Smooth muscle cell (in vitro differentiated cells): ENCODE measurements around the gene EPS8L1. TPM values are rescaled to one million over a fixed set of nuclear protein-coding genes. Genes with fewer than 3 reads are reported as not detected.

ENCODE experiments used
- DNase-seq: peaks from one replicate; lab custom pipeline; 2025; ENCODE audit not compliant: unreplicated experiment; lab: John Stamatoyannopoulos, UW
- H2AFZ ChIP-seq: fragments of 200-600 bp; sonication (generic); 2 replicates; pipeline ENCODE4 v1.6.0; 2016; ENCODE audit warnings: antibody characterized with exemption, low read depth, mild to moderate bottlenecking
- H3F3A ChIP-seq: fragments of 200-600 bp; sonication (generic); 2 replicates; pipeline ENCODE4 v1.6.0; 2017; ENCODE audit warnings: antibody characterized with exemption, low read depth
- H3K27ac ChIP-seq: fragments of 200-600 bp; sonication (generic); 2 replicates; pipeline ENCODE4 v1.5.1; 2016; ENCODE audit warnings: low read depth, mild to moderate bottlenecking
- H3K27me3 ChIP-seq: fragments of 200-600 bp; sonication (generic); 2 replicates; pipeline ENCODE4 v1.6.1; 2016; ENCODE audit warnings: low read depth, mild to moderate bottlenecking
- H3K36me3 ChIP-seq: fragments of 200-600 bp; sonication (generic); 2 replicates; pipeline ENCODE4 v1.5.1; 2016; ENCODE audit warnings: low read depth
- H3K4me1 ChIP-seq: fragments of 200-600 bp; sonication (generic); 2 replicates; pipeline ENCODE4 v1.5.1; 2016; ENCODE audit warnings: low read depth
- H3K4me2 ChIP-seq: fragments of 200-600 bp; sonication (generic); 2 replicates; pipeline ENCODE4 v1.6.0; 2016; ENCODE audit warnings: mild to moderate bottlenecking
- H3K4me3 ChIP-seq: fragments of 200-600 bp; sonication (generic); 2 replicates; pipeline ENCODE4 v1.5.1; 2016; ENCODE audit warnings: mild to moderate bottlenecking
- H3K79me2 ChIP-seq: fragments of 200-600 bp; sonication (generic); 2 replicates; pipeline ENCODE4 v1.6.0; 2016; ENCODE audit warnings: low read depth, mild to moderate bottlenecking
- H3K9ac ChIP-seq: fragments of 200-600 bp; sonication (generic); 2 replicates; pipeline ENCODE4 v1.6.0; 2016; ENCODE audit warnings: low read depth
- H3K9me3 ChIP-seq: fragments of 200-600 bp; sonication (generic); replicated peaks from 2 replicates; pipeline ENCODE4 v1.5.1; 2016; ENCODE audit warnings: low read depth
- H4K20me1 ChIP-seq: fragments of 200-600 bp; sonication (generic); 2 replicates; pipeline ENCODE4 v1.6.0; 2016; ENCODE audit warnings: low read depth
- CTCF ChIP-seq: fragments of 200-600 bp; sonication (generic); IDR thresholded peaks from 2 replicates; pipeline ENCODE4 v1.5.1; 2017; ENCODE audit warnings: borderline replicate concordance, mild to moderate bottlenecking, antibody characterized with exemption; ENCODE audit not compliant: insufficient read depth, poor library complexity, severe bottlenecking
- WGBS: methylation state at CpG from one replicate; pipeline ENCODE4 v1.1.7; 2016; ENCODE audit warnings: low lambda C conversion rate; 5-methylcytosine and 5-hydroxymethylcytosine counted together
- polyA plus RNA-seq: library from polyadenylated mRNA; unstranded; fragments of >200 nt; fragmentation: Nextera tagmentation; extraction: Ambion mirVana; gene quantifications from 2 replicates; pipeline ENCODE4 v1.2.1, GENCODE V29; 2016
- total RNA-seq: library from RNA; depleted of rRNA; stranded (reverse); fragments of >200 nt; gene quantifications from 2 replicates; pipeline ENCODE4 v1.2.3, GENCODE V29; 2014

Gene EPS8L1
- total and polyA plus RNA-seq, 2 experiments from 2014 or later = 16.8 to 32.9 TPM

GRCh38 chr19:55097864-55098715, 22.4 kb downstream of the EPS8L1 start:
- no peaks in the 10 kb centered on the region for H3K79me2 ChIP-seq
- 96% methylated on average over 22 of the region's 23 CpGs for WGBS

GRCh38 chr19:55098716-55099556, 23.3 kb downstream of the EPS8L1 start:
- no peak for TF ChIP-seq CTCF
- H3K9me3 ChIP-seq = no peaks in the 10 kb centered on the region
- H2AFZ ChIP-seq = no peak overlapping the region
- no peaks in the 10 kb centered on the region for H3K79me2 ChIP-seq
- H3K4me1 ChIP-seq = no peaks in the 10 kb centered on the region
- no peak overlapping the region for H3K9ac ChIP-seq
- H3K4me2 ChIP-seq = no peak overlapping the region
- 97% methylated on average over 27 of the region's 27 CpGs for WGBS
- no peaks in the 10 kb centered on the region for H3F3A ChIP-seq
- H3K27me3 ChIP-seq = no peaks in the 10 kb centered on the region
- no peak overlapping the region for H3K27ac ChIP-seq
- DNase-seq = no peak
- H3K36me3 ChIP-seq = peaks cover 10% of the 10 kb centered on the region
- no peak overlapping the region for H3K4me3 ChIP-seq
- peaks cover 38% of the 10 kb centered on the region for H4K20me1 ChIP-seq

More at GRCh38 chr19:55097864-55098715, 22.4 kb downstream of the EPS8L1 start:
- no peak for DNase-seq
- no peak overlapping the region for H3K4me2 ChIP-seq
- no peak overlapping the region for H2AFZ ChIP-seq
- no peaks in the 10 kb centered on the region for H3K27me3 ChIP-seq
- H3K36me3 ChIP-seq = peaks cover 8% of the 10 kb centered on the region
- H3F3A ChIP-seq = no peaks in the 10 kb centered on the region
- H3K4me3 ChIP-seq = no peak overlapping the region
- no peaks in the 10 kb centered on the region for H3K4me1 ChIP-seq
- no peaks in the 10 kb centered on the region for H3K9me3 ChIP-seq
- H4K20me1 ChIP-seq = peaks cover 38% of the 10 kb centered on the region
- H3K27ac ChIP-seq = no peak overlapping the region
- no peak for TF ChIP-seq CTCF
- H3K9ac ChIP-seq = no peak overlapping the region

GRCh38 chr19:55099557-55100506, 24.2 kb downstream of the EPS8L1 start:
- Histone ChIP-seq H3K27ac (no peak overlapping the region), H4K20me1 (peaks cover 38% of the 10 kb centered on the region), H3K36me3 (peaks cover 10% of the 10 kb centered on the region)

More at GRCh38 chr19:55099557-55100506, 24.2 kb downstream of the EPS8L1 start:
- H3K79me2 ChIP-seq = no peaks in the 10 kb centered on the region
- no peak overlapping the region for H3K4me2 ChIP-seq
- WGBS = 96% methylated on average over 27 of the region's 27 CpGs
- H3K27me3 ChIP-seq = no peaks in the 10 kb centered on the region
- no peaks in the 10 kb centered on the region for H3K4me1 ChIP-seq
- no peak overlapping the region for H2AFZ ChIP-seq
- H3F3A ChIP-seq = no peaks in the 10 kb centered on the region
- no peak for DNase-seq
- TF ChIP-seq CTCF = no peak
- H3K9me3 ChIP-seq = no peaks in the 10 kb centered on the region
- H3K4me3 ChIP-seq = no peak overlapping the region
- H3K9ac ChIP-seq = no peak overlapping the region
